ENCODE data around the gene CLEC5A. TPM values are rescaled to one million over a fixed set of nuclear protein-coding genes. Genes with fewer than 3 reads are reported as not detected.
"Not testable (repeated sequence)": the region's sequence is repeated elsewhere in the genome, so short reads cannot be mapped to it uniquely, and the experiment has no call there.

CLEC5A gene
- total RNA-seq, 6 donors from 2014 or later: 2.4 to 11.6 (median 6.3) TPM; not detected in 1

DNA sequence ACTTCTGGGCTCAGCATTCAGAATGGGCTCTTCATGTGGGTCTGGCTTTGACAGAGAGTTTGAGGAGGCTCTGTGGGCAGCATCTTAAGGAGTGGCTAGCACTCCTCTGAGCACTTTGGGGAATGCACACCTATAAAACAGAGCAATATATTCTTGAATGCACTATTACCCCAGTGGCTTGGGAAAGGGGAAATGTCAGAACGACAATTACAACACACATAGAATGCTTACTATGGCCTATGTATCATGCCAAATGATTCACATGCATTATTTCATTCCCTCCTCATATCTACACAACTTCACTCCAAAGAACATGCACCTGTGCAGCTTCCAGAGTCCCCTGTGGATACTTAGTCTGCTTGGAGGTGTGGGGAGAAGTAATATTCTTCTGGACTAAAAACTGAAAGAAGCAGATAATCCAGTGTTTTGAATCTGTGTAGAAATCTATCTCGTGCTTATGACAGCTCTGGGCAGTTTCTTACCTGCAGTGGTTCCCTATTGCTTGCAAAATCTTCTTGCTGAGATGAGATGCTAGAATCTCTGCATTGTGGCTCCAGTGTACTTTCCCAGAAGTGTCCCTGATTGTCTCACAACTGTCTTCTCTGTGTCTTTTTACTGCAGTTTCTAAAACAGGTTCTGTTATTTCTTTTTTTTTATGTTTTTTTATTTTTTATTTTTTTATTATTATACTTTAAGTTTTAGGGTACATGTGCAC lies 43.4 kb upstream of the CLEC5A start:
- Histone ChIP-seq H3K27me3 (no peaks in the 10 kb centered on the region), H3K36me3 (no peaks in the 10 kb centered on the region), H3K4me1 (no peaks in the 10 kb centered on the region), H3K27ac (peak overlapping the region in 2 of 4 donors; percentile 45 to 61), H3K4me3 (no peak overlapping the region), H3K9me3 (no peaks in the 10 kb centered on the region)
- ATAC-seq (ENCODE audit: low FRiP score in 2 of 2): no peak
- WGBS, 2 donors: 58 to 71% methylated on average over 2 of the region's 2 CpGs
- DNase-seq: no peak
- TF ChIP-seq, protein P1, sequence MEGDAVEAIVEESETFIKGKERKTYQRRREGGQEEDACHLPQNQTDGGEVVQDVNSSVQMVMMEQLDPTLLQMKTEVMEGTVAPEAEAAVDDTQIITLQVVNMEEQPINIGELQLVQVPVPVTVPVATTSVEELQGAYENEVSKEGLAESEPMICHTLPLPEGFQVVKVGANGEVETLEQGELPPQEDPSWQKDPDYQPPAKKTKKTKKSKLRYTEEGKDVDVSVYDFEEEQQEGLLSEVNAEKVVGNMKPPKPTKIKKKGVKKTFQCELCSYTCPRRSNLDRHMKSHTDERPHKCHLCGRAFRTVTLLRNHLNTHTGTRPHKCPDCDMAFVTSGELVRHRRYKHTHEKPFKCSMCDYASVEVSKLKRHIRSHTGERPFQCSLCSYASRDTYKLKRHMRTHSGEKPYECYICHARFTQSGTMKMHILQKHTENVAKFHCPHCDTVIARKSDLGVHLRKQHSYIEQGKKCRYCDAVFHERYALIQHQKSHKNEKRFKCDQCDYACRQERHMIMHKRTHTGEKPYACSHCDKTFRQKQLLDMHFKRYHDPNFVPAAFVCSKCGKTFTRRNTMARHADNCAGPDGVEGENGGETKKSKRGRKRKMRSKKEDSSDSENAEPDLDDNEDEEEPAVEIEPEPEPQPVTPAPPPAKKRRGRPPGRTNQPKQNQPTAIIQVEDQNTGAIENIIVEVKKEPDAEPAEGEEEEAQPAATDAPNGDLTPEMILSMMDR (IDR thresholded peaks at IDR 0.05): no peak
- TF ChIP-seq POLR2AphosphoS5 (IDR thresholded peaks at IDR 0.05): no peak
- no peak for TF ChIP-seq EP300 (IDR thresholded peaks at IDR 0.05)
- TF ChIP-seq POLR2A (IDR thresholded peaks at IDR 0.05): no peak

DNA sequence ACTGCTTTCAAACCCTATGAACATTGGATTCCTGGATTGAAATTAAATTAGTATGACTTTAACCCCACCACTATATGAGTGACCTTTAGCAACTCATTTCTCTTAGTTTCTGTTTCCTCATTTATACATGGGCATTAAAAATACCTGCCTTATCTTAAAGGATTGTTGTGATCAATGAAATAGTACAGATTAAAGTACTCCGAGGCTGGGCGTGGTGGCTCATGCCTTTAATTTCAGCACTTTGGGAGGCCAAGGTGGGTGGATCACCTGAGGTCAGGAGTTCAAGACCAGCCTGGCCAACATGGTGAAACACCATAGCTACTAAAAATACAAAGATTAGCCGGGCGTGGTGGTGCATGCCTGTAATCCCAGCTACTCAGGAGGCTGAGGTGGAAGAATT lies 41.0 kb upstream of the CLEC5A start:
- peak overlapping the region in 2 of 4 donors; percentile 21 to 45 for H3K27ac ChIP-seq
- H3K36me3 ChIP-seq; H3K9me3 ChIP-seq; H3K27me3 ChIP-seq; H3K4me1 ChIP-seq; DNase-seq; ATAC-seq (ENCODE audit: low FRiP score in 2 of 2); H3K4me3 ChIP-seq: not testable (repeated sequence)
- WGBS, 2 donors: 86 to 93% methylated on average over 4 of the region's 4 CpGs

DNA sequence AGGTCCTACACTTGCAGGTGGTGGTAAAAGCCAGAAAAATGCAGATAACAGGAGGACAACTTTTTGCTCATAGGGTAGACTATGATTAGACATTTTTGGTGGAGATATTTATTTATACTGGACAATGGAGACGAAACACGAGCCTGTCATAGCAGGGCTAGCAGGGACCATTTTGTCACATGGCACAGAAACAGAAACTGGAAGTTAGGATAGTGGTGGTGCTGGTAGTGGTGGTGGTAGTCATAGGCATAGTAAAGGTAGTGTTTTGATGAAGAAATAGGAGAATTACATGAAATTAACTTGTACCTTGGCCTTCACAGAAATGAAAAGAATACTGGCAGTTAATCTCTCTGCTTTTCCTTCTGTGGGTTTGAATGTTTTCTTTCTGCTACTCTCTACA lies 40.1 kb upstream of the CLEC5A start:
- 84 to 85% methylated on average over 2 of the region's 2 CpGs for WGBS, 2 donors
- no peak for TF ChIP-seq EP300 (IDR thresholded peaks at IDR 0.05)
- no peak for TF ChIP-seq POLR2A (IDR thresholded peaks at IDR 0.05)
- TF ChIP-seq POLR2AphosphoS5 (IDR thresholded peaks at IDR 0.05): no peak
- TF ChIP-seq, protein P1 (IDR thresholded peaks at IDR 0.05): no peak
- H3K27me3 ChIP-seq: no peaks in the 10 kb centered on the region

DNA sequence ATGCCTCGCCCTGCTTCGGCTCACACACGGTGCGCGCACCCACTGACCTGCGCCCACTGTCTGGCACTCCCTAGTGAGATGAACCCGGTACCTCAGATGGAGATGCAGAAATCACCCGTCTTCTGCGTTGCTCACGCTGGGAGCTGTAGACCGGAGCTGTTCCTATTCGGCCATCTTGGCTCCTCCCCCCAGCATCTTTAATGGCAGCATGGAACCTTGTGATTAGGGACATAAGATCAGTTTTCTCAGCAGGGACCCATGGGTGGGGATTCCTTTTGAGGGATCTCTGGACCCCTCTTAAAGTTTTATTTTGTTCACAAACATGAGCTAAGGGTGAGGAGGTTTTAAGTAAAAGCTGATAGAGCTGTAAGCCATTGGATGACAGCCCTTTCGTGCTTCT lies 39.2 kb upstream of the CLEC5A start:
- 95 to 100% methylated on average over 3 to 13 of the region's 13 CpGs for WGBS, 2 donors
- not testable (repeated sequence) for H3K9me3 ChIP-seq; DNase-seq; ATAC-seq (ENCODE audit: low FRiP score in 2 of 2); H3K27ac ChIP-seq; H3K27me3 ChIP-seq; H3K4me1 ChIP-seq; H3K4me3 ChIP-seq; H3K36me3 ChIP-seq

More for the DNA sequence above, 40.1 kb upstream of the CLEC5A start:
- Histone ChIP-seq H3K4me3 (no peak overlapping the region), H3K4me1 (no peaks in the 10 kb centered on the region), H3K9me3 (no peaks in the 10 kb centered on the region), H3K36me3 (no peaks in the 10 kb centered on the region), H3K27ac (no peak overlapping the region)
- no peak for DNase-seq
- ATAC-seq (ENCODE audit: low FRiP score in 2 of 2): no peak

DNA sequence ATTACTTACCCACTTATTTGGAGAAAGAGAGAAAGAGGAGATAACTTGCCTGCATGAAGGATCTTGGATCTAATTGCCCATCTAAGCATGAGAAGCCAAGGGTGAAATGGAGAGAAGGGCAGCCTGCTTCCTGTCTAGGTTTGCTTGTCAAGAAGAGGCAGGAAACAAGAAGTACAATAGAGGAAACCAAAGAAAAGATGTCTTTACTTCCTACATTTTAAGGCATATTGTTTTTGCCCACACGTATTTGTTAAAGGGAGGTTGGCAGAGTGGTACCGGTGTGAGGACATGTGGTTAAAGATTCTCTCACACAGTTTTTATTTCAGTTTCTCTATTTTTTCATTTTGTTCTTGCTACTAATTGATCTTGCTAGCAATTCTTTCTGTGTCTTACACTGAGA lies 32.8 kb upstream of the CLEC5A start:
- Histone ChIP-seq H3K36me3 (no peaks in the 10 kb centered on the region), H3K9me3 (no peaks in the 10 kb centered on the region), H3K27me3 (no peaks in the 10 kb centered on the region), H3K27ac (peak overlapping the region in 1 of 4 donors; percentile 40), H3K4me1 (peaks cover 0 to 5% (median 0%) of the 10 kb centered on the region in 4 donors), H3K4me3 (no peak overlapping the region)
- ATAC-seq (ENCODE audit: low FRiP score in 2 of 2) (no peak), DNase-seq (no peak)
- WGBS, 2 donors: 34 to 44% methylated on average over 2 of the region's 2 CpGs
- TF ChIP-seq EP300 (IDR thresholded peaks at IDR 0.05) (no peak), POLR2A (IDR thresholded peaks at IDR 0.05) (no peak)
- TF ChIP-seq, protein P1 (IDR thresholded peaks at IDR 0.05): no peak

DNA sequence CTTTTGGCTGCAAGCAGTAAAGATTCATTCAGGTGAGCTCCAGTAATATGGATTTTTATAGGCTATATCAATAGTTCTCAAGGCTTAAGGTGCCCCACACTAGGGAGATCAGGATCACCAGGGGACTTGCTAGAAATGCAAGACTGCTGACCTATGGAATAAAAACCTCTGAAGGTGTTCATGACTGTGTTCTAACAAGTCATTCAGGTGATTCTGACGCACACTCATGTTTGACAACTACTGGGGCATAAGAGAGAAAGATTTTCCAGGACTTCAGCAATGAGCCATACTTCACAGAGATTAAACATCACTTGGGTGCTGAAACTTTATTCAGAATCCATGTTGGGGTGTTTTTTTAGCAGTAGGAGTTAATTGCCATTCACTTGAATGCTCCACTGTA lies 31.6 kb upstream of the CLEC5A start:
- Histone ChIP-seq H3K27me3 (no peaks in the 10 kb centered on the region), H3K9me3 (no peaks in the 10 kb centered on the region), H3K36me3 (no peaks in the 10 kb centered on the region), H3K27ac (no peak overlapping the region), H3K4me3 (no peak overlapping the region), H3K4me1 (peaks cover 0 to 5% (median 0%) of the 10 kb centered on the region in 4 donors)
- no peak for DNase-seq
- whole genome bisulfite sequencing, 2 donors: 82 to 90% methylated on average over 1 of the region's 1 CpG
- TF ChIP-seq EP300 (IDR thresholded peaks at IDR 0.05): no peak
- TF ChIP-seq, protein P1 (IDR thresholded peaks at IDR 0.05): no peak
- no peak for TF ChIP-seq POLR2AphosphoS5 (IDR thresholded peaks at IDR 0.05)
- TF ChIP-seq POLR2A (IDR thresholded peaks at IDR 0.05): no peak
- ATAC-seq (ENCODE audit: low FRiP score in 2 of 2): no peak

All from upper lobe of left lung (tissue), 6 donors.